ENCODE measurements around the gene HMCN1. TPM values are rescaled to one million over a fixed set of nuclear protein-coding genes. Genes with fewer than 3 reads are reported as not detected.

HMCN1 gene
- polyA plus RNA-seq, 1 donor from 2014 or later = 0.66 TPM

DNA sequence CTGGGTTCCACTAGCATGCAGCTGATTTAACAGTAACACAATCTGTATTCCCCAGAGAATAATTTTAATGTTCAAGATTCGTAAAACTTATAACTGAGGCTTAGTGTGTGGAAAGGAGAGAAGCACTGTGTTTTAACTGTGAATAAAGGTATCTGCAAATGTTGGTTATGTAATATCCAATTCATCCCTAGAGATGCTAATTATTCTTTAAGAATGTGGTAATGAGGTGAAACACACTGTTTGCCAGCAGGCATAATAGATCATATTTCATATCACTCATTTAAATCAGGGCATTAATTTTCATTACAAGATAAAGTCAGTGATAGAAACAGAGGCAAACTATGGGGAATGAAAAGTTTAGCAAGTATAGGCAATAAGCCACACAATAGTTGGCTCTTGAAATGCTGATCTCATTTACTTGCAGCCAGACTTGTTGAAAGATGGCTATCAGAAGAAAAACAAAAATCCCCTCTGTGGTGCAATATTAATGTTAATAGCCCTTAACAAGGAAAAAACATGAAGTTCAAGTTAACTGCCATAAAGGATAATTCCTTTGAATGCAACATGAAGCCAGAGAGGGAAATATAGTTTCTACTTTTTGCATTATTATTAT is 33.4 kb downstream of the HMCN1 start:
- H3K4me2 ChIP-seq (ENCODE audit: low read length) = no peak overlapping the region

DNA sequence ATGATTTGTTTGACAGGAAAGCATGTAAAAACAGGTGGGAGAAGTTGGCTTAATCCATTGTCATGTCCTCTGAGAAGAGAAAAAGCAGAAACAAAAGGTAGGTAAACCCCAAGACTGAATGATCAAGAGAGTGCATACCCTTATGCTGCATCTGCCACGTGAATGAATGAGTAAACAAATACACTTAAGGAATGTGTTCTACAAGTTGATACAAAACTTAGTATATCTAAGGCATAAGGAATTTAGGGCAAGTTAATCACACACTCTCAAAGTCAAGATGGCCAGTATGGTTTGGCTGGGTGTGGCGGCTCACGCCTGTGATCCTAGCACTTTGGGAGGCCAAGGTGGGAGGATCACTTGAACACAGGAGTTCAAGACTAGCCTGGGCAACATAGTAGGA is 34.2 kb downstream of the HMCN1 start:
- Histone ChIP-seq H3K4me2 (ENCODE audit: low read length) (no peak overlapping the region), H3K9ac (ENCODE audit: low read length) (no peak overlapping the region), H3K79me2 (replicated peaks; ENCODE audit: insufficient read depth, low read length) (no peaks in the 10 kb centered on the region), H4K20me1 (ENCODE audit: insufficient read depth) (no peaks in the 10 kb centered on the region), H3K9me3 (ENCODE audit: low read length) (no peaks in the 10 kb centered on the region), H3K9me2 (ENCODE audit: insufficient read depth, low read length) (no peaks in the 10 kb centered on the region), H3K27me3 (ENCODE audit: insufficient read depth, low read depth, low read length) (no peaks in the 10 kb centered on the region), H3F3A (ENCODE audit: insufficient read depth, low read length, poor library complexity, severe bottlenecking) (no peaks in the 10 kb centered on the region), H3K27ac (ENCODE audit: low read length) (no peak overlapping the region), H3K4me3 (ENCODE audit: low read length) (no peak overlapping the region), H3K36me3 (ENCODE audit: insufficient read depth, low read length) (no peaks in the 10 kb centered on the region), H2AFZ (ENCODE audit: low read depth, low read length) (no peak overlapping the region)
- TF ChIP-seq, protein P1, sequence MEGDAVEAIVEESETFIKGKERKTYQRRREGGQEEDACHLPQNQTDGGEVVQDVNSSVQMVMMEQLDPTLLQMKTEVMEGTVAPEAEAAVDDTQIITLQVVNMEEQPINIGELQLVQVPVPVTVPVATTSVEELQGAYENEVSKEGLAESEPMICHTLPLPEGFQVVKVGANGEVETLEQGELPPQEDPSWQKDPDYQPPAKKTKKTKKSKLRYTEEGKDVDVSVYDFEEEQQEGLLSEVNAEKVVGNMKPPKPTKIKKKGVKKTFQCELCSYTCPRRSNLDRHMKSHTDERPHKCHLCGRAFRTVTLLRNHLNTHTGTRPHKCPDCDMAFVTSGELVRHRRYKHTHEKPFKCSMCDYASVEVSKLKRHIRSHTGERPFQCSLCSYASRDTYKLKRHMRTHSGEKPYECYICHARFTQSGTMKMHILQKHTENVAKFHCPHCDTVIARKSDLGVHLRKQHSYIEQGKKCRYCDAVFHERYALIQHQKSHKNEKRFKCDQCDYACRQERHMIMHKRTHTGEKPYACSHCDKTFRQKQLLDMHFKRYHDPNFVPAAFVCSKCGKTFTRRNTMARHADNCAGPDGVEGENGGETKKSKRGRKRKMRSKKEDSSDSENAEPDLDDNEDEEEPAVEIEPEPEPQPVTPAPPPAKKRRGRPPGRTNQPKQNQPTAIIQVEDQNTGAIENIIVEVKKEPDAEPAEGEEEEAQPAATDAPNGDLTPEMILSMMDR (IDR thresholded peaks at IDR 0.05; ENCODE audit: poor library complexity, severe bottlenecking) = no peak
- no peak for TF ChIP-seq MXI1 (conservative IDR thresholded peaks at IDR 0.05; ENCODE audit: poor library complexity, severe bottlenecking)
- no peak for TF ChIP-seq EP300 (conservative IDR thresholded peaks at IDR 0.05; ENCODE audit: poor library complexity, severe bottlenecking)
- no peak for TF ChIP-seq SMC3 (conservative IDR thresholded peaks at IDR 0.05; ENCODE audit: poor library complexity)
- TF ChIP-seq RAD21 (conservative IDR thresholded peaks at IDR 0.05) = no peak
- no peak for TF ChIP-seq EZH2 (IDR thresholded peaks at IDR 0.05; ENCODE audit: borderline replicate concordance, insufficient read depth, low read length, poor library complexity, severe bottlenecking)
- TF ChIP-seq, protein P2, sequence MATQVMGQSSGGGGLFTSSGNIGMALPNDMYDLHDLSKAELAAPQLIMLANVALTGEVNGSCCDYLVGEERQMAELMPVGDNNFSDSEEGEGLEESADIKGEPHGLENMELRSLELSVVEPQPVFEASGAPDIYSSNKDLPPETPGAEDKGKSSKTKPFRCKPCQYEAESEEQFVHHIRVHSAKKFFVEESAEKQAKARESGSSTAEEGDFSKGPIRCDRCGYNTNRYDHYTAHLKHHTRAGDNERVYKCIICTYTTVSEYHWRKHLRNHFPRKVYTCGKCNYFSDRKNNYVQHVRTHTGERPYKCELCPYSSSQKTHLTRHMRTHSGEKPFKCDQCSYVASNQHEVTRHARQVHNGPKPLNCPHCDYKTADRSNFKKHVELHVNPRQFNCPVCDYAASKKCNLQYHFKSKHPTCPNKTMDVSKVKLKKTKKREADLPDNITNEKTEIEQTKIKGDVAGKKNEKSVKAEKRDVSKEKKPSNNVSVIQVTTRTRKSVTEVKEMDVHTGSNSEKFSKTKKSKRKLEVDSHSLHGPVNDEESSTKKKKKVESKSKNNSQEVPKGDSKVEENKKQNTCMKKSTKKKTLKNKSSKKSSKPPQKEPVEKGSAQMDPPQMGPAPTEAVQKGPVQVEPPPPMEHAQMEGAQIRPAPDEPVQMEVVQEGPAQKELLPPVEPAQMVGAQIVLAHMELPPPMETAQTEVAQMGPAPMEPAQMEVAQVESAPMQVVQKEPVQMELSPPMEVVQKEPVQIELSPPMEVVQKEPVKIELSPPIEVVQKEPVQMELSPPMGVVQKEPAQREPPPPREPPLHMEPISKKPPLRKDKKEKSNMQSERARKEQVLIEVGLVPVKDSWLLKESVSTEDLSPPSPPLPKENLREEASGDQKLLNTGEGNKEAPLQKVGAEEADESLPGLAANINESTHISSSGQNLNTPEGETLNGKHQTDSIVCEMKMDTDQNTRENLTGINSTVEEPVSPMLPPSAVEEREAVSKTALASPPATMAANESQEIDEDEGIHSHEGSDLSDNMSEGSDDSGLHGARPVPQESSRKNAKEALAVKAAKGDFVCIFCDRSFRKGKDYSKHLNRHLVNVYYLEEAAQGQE (IDR thresholded peaks at IDR 0.05; ENCODE audit: borderline replicate concordance) = no peak
- no peak for TF ChIP-seq TAF1 (IDR thresholded peaks at IDR 0.05; ENCODE audit: low read depth)
- TF ChIP-seq POLR2AphosphoS5 (IDR thresholded peaks at IDR 0.05) = no peak

More for the DNA sequence above, 33.4 kb downstream of the HMCN1 start:
- no peaks in the 10 kb centered on the region for H3F3A ChIP-seq (ENCODE audit: insufficient read depth, low read length, poor library complexity, severe bottlenecking)
- no peaks in the 10 kb centered on the region for H3K79me2 ChIP-seq (replicated peaks; ENCODE audit: insufficient read depth, low read length)
- no peaks in the 10 kb centered on the region for H3K9me2 ChIP-seq (ENCODE audit: insufficient read depth, low read length)
- no peak overlapping the region for H3K4me3 ChIP-seq (ENCODE audit: low read length)
- H3K27ac ChIP-seq (ENCODE audit: low read length) = no peak overlapping the region
- no peak overlapping the region for H3K9ac ChIP-seq (ENCODE audit: low read length)
- H3K9me3 ChIP-seq (ENCODE audit: low read length) = no peaks in the 10 kb centered on the region
- H2AFZ ChIP-seq (ENCODE audit: low read depth, low read length) = no peak overlapping the region
- TF ChIP-seq RAD21 (conservative IDR thresholded peaks at IDR 0.05) (no peak), SMC3 (conservative IDR thresholded peaks at IDR 0.05; ENCODE audit: poor library complexity) (no peak)
- H3K27me3 ChIP-seq (ENCODE audit: insufficient read depth, low read depth, low read length) = no peaks in the 10 kb centered on the region
- no peaks in the 10 kb centered on the region for H3K36me3 ChIP-seq (ENCODE audit: insufficient read depth, low read length)
- no peaks in the 10 kb centered on the region for H4K20me1 ChIP-seq (ENCODE audit: insufficient read depth)
